ENCODE data around the gene HOXA6. TPM values are rescaled to one million over a fixed set of nuclear protein-coding genes. Genes with fewer than 3 reads are reported as not detected.

HOXA6 gene
- total and polyA plus RNA-seq, 9 of the 15 experiments (the other 6 are each of a cell fraction or from before 2014, with no cell fraction given) = not detected

GRCh38 chr7:27164367-27165088, 17.0 kb upstream of the HOXA6 start:
- Histone ChIP-seq H3K4me2 (ENCODE audit: insufficient read depth, low read length) (peak overlapping the region; percentile 11; the same call in 1 of the 2 replicates), H2AFZ (ENCODE audit: low read depth, low read length) (no peak overlapping the region), H3K27me3 (ENCODE audit: control insufficient read depth in 2 of 2, insufficient read depth in 2 of 2, low read length in 2 of 2) (peaks cover 36 to 77% of the 10 kb centered on the region in 2 experiments), H3K36me3 (ENCODE audit: control insufficient read depth, insufficient read depth, low read length) (no peaks in the 10 kb centered on the region), H3K9me3 (replicated peaks; ENCODE audit: control insufficient read depth, insufficient read depth, low read depth, low read length) (no peaks in the 10 kb centered on the region), H4K20me1 (replicated peaks; ENCODE audit: control insufficient read depth, insufficient read depth, low read length) (no peaks in the 10 kb centered on the region), H3K9ac (ENCODE audit: insufficient read depth in 1 of 2, low read depth in 2 of 2, low read length in 2 of 2) (no peak overlapping the region), H3K9me1 (ENCODE audit: control insufficient read depth, insufficient read depth, low read length) (no peaks in the 10 kb centered on the region), H3K4me3 (no peak overlapping the region), H3K79me2 (ENCODE audit: control insufficient read depth, insufficient read depth, low read length) (no peaks in the 10 kb centered on the region), H3K27ac (ENCODE audit: extremely low read depth, low read depth, low read length) (no peak overlapping the region), H3K4me1 (replicated peaks in 1 of 2; ENCODE audit: control insufficient read depth in 2 of 2, insufficient read depth in 2 of 2, low read length in 2 of 2) (peaks cover 0 to 26% of the 10 kb centered on the region in 2 experiments; a peak in 2 of 5 replicates)
- ATAC-seq = peak; percentile 43; the same call in 2 of the 3 replicates
- peak in 1 of 4 experiments; percentile 14 for DNase-seq (ENCODE audit: extremely low read depth in 1 of 4, low spot score in 3 of 4)
- in situ Hi-C loops (cut with MboI) = loop anchor here (5.0 to 25.0 kb wide), 4 partner anchors 652 to 1277 kb away; no protein-coding TSS in a partner anchor
- WGBS (ENCODE audit: insufficient coverage, low coverage, missing lambda C conversion rate) = 12% methylated on average over 44 of the region's 47 CpGs
- intact Hi-C loops (cut with micrococcal nuclease) = loop anchor here (5.0 kb wide), 3 partner anchors 302 to 1272 kb away; partner anchors contain the start of genes SKAP2 and SNX10
- ChIA-PET POLR2A (no interaction called here), CTCF (ENCODE audit: low intra/inter-chr PET ratio) (no interaction called here)
- TF ChIP-seq GMEB1 (CRISPR knock-in tag; IDR thresholded peaks at IDR 0.05) = no peak
- TF ChIP-seq HDGF (IDR thresholded peaks at IDR 0.05) = no peak
- TF ChIP-seq ESRRA (IDR thresholded peaks at IDR 0.05; ENCODE audit: borderline replicate concordance, low read depth) = no peak
- TF ChIP-seq ZFP36 (IDR thresholded peaks at IDR 0.05; ENCODE audit: low read depth, low read length, partially characterized antibody) = peak; percentile 71
- TF ChIP-seq C11orf30 (IDR thresholded peaks at IDR 0.05; ENCODE audit: low read depth) = no peak
- TF ChIP-seq MCM5 (IDR thresholded peaks at IDR 0.05; ENCODE audit: low read depth) = no peak
- TF ChIP-seq CTCFL (IDR thresholded peaks at IDR 0.05; ENCODE audit: borderline replicate concordance, insufficient read depth, low read depth, low read length, poor library complexity, severe bottlenecking) = peak; percentile 35
- BruUV-seq (replicated peaks) = no TSS peak
- FAIRE-seq = no peak
